Hepatocyte (in vitro differentiated cells): ENCODE measurements around the gene C16orf92.

Experiments
- CTCF ChIP-seq: fragments of 200-600 bp; sonication (generic); IDR thresholded peaks from 2 replicates; pipeline ENCODE4 v1.5.1; 2016; ENCODE audit warnings: antibody characterized with exemption, mild to moderate bottlenecking; ENCODE audit not compliant: poor library complexity
- EZH2 ChIP-seq: fragments of 200-600 bp; sonication (generic); IDR thresholded peaks from 2 replicates; pipeline ENCODE4 v1.6.1; 2016; ENCODE audit warnings: antibody characterized with exemption, mild to moderate bottlenecking, borderline replicate concordance
- EZH2phosphoT487 ChIP-seq: fragments of 200-600 bp; sonication (generic); IDR thresholded peaks from one replicate; pipeline ENCODE4 v1.6.1; 2018; ENCODE audit warnings: antibody characterized with exemption, mild to moderate bottlenecking, low read depth, moderate library complexity; ENCODE audit not compliant: unreplicated experiment, severe bottlenecking

- TF ChIP-seq CTCF (no peak), EZH2 (no peak), EZH2phosphoT487 (no peak)
These were observed 47.9 kb upstream of the C16orf92 start for GRCh38 chr16:29975134-29975538.
